ENCODE data around the gene REC8. TPM values are rescaled to one million over a fixed set of nuclear protein-coding genes. Genes with fewer than 3 reads are reported as not detected.

Gene REC8
- total RNA-seq, 1 donor from 2014 or later, result 33.8 TPM

Small RNA genes lying within 50 kb of the gene (small RNA-seq; reads per million reads assigned to genes)
- not detected for gene AL136295.4 (ENCODE audit: low replicate concordance)
- gene CHMP4A (ENCODE audit: low replicate concordance), result not detected
- not detected for gene IPO4 (ENCODE audit: low replicate concordance)
- not detected for gene IRF9 (ENCODE audit: low replicate concordance)
- not detected for gene MDP1 (ENCODE audit: low replicate concordance)
- 0.18 reads per million for gene RNA5SP383 (ENCODE audit: low replicate concordance)

Other genes with a start within 250 kb of the REC8 start
- 6.3 TPM for gene DHRS4, start 218.3 kb upstream of the REC8 start, total RNA-seq
- 4.4 TPM for gene DHRS4L2, start 183.2 kb upstream of the REC8 start, total RNA-seq
- gene CARMIL3, start 120.1 kb upstream of the REC8 start, total RNA-seq, result 51.6 TPM
- 27.2 TPM for gene CPNE6, start 100.5 kb upstream of the REC8 start, total RNA-seq
- gene PCK2, start 77.8 kb upstream of the REC8 start, total RNA-seq, result 2.2 TPM
- 64.2 TPM for gene DCAF11, start 57.3 kb upstream of the REC8 start, total RNA-seq
- gene NRL, start 57.1 kb upstream of the REC8 start, total RNA-seq, result 2.2 TPM
- gene FITM1, start 41.4 kb upstream of the REC8 start, total RNA-seq, result 0.94 TPM
- 23.2 TPM for gene PSME1, start 35.9 kb upstream of the REC8 start, total RNA-seq
- gene EMC9, start 30.5 kb upstream of the REC8 start, total RNA-seq, result 10.0 TPM
- gene PSME2, start 25.5 kb upstream of the REC8 start, total RNA-seq, result 22.2 TPM
- 38.5 TPM for gene RNF31, start 24.6 kb upstream of the REC8 start, total RNA-seq
- gene IRF9, start 10.8 kb upstream of the REC8 start, total RNA-seq, result 17.5 TPM
- 18.2 TPM for gene IPO4, start 16.7 kb downstream of the REC8 start, total RNA-seq
- 20.7 TPM for gene TM9SF1, start 23.4 kb downstream of the REC8 start, total RNA-seq
- gene TSSK4, start 33.6 kb downstream of the REC8 start, total RNA-seq, result not detected
- gene CHMP4A, start 41.4 kb downstream of the REC8 start, total RNA-seq, result 35.1 TPM
- gene MDP1, start 44.0 kb downstream of the REC8 start, total RNA-seq, result 25.0 TPM
- gene NEDD8, start 60.3 kb downstream of the REC8 start, total RNA-seq, result 62.3 TPM
- gene GMPR2, start 60.8 kb downstream of the REC8 start, total RNA-seq, result 34.7 TPM
- 51.3 TPM for gene TINF2, start 70.5 kb downstream of the REC8 start, total RNA-seq
- 4.4 TPM for gene TGM1, start 91.1 kb downstream of the REC8 start, total RNA-seq
- gene RABGGTA, start 99.5 kb downstream of the REC8 start, total RNA-seq, result 30.7 TPM
- gene DHRS1, start 127.7 kb downstream of the REC8 start, total RNA-seq, result 13.8 TPM
- 25.4 TPM for gene NOP9, start 127.8 kb downstream of the REC8 start, total RNA-seq
- 5.6 TPM for gene CIDEB, start 135.9 kb downstream of the REC8 start, total RNA-seq
- gene LTB4R2, start 138.1 kb downstream of the REC8 start, total RNA-seq, result 2.2 TPM
- 1.6 TPM for gene LTB4R, start 139.4 kb downstream of the REC8 start, total RNA-seq
- gene ADCY4, start 163.0 kb downstream of the REC8 start, total RNA-seq, result 3.1 TPM
- gene RIPK3, start 167.9 kb downstream of the REC8 start, total RNA-seq, result not detected
- gene NFATC4, start 196.1 kb downstream of the REC8 start, total RNA-seq, result 4.4 TPM
- 34.7 TPM for gene NYNRIN, start 226.9 kb downstream of the REC8 start, total RNA-seq

All from parietal lobe (tissue), 2 donors.